ENCODE results near the gene ZMYND19.
A peak's percentile ranks its signal among the peaks of the same experiment; 100 is the strongest.

The ZMYND19 gene

GRCh38 chr9:137551264-137552021 is 38.9 kb downstream of the ZMYND19 start, which contains the start of gene MRPL41 (continued):
- TF ChIP-seq ZNF585B (tag by site-specific recombination; IDR thresholded peaks at IDR 0.05) = no peak
- TF ChIP-seq, protein P1, sequence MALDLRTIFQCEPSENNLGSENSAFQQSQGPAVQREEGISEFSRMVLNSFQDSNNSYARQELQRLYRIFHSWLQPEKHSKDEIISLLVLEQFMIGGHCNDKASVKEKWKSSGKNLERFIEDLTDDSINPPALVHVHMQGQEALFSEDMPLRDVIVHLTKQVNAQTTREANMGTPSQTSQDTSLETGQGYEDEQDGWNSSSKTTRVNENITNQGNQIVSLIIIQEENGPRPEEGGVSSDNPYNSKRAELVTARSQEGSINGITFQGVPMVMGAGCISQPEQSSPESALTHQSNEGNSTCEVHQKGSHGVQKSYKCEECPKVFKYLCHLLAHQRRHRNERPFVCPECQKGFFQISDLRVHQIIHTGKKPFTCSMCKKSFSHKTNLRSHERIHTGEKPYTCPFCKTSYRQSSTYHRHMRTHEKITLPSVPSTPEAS (tag by site-specific recombination; IDR thresholded peaks at IDR 0.05) = no peak
- no peak for TF ChIP-seq ZNF776 (tag by site-specific recombination; IDR thresholded peaks at IDR 0.05; ENCODE audit: borderline replicate concordance)
- TF ChIP-seq HOXD13 (CRISPR knock-in tag; IDR thresholded peaks at IDR 0.05; ENCODE audit: borderline replicate concordance) = no peak
- no peak for TF ChIP-seq ZNF510 (tag by site-specific recombination; IDR thresholded peaks at IDR 0.05; ENCODE audit: insufficient replicate concordance)
- no peak for TF ChIP-seq ZNF571 (tag by site-specific recombination; IDR thresholded peaks at IDR 0.05)
- TF ChIP-seq ZBTB7A (tag by site-specific recombination; IDR thresholded peaks at IDR 0.05; ENCODE audit: low read depth) = peak; percentile 97
- TF ChIP-seq ZFHX2 (tag by site-specific recombination; conservative IDR thresholded peaks at IDR 0.05) = peak; percentile 32
- peak; percentile 98 for TF ChIP-seq CTCF (tag by site-specific recombination; IDR thresholded peaks at IDR 0.05)
- TF ChIP-seq ZNF112 (tag by site-specific recombination; IDR thresholded peaks at IDR 0.05) = no peak
- TF ChIP-seq, protein P2, sequence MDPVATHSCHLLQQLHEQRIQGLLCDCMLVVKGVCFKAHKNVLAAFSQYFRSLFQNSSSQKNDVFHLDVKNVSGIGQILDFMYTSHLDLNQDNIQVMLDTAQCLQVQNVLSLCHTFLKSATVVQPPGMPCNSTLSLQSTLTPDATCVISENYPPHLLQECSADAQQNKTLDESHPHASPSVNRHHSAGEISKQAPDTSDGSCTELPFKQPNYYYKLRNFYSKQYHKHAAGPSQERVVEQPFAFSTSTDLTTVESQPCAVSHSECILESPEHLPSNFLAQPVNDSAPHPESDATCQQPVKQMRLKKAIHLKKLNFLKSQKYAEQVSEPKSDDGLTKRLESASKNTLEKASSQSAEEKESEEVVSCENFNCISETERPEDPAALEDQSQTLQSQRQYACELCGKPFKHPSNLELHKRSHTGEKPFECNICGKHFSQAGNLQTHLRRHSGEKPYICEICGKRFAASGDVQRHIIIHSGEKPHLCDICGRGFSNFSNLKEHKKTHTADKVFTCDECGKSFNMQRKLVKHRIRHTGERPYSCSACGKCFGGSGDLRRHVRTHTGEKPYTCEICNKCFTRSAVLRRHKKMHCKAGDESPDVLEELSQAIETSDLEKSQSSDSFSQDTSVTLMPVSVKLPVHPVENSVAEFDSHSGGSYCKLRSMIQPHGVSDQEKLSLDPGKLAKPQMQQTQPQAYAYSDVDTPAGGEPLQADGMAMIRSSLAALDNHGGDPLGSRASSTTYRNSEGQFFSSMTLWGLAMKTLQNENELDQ (tag by site-specific recombination; IDR thresholded peaks at IDR 0.05; ENCODE audit: low read depth) = no peak
- TF ChIP-seq ZNF311 (tag by site-specific recombination; IDR thresholded peaks at IDR 0.05; ENCODE audit: borderline replicate concordance) = no peak
- no peak for TF ChIP-seq TSHZ1 (tag by site-specific recombination; IDR thresholded peaks at IDR 0.05; ENCODE audit: borderline replicate concordance)
- TF ChIP-seq, protein P3, sequence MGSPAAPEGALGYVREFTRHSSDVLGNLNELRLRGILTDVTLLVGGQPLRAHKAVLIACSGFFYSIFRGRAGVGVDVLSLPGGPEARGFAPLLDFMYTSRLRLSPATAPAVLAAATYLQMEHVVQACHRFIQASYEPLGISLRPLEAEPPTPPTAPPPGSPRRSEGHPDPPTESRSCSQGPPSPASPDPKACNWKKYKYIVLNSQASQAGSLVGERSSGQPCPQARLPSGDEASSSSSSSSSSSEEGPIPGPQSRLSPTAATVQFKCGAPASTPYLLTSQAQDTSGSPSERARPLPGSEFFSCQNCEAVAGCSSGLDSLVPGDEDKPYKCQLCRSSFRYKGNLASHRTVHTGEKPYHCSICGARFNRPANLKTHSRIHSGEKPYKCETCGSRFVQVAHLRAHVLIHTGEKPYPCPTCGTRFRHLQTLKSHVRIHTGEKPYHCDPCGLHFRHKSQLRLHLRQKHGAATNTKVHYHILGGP (tag by site-specific recombination; IDR thresholded peaks at IDR 0.05) = no peak
- TF ChIP-seq ZNF514 (tag by site-specific recombination; IDR thresholded peaks at IDR 0.05) = no peak
- TF ChIP-seq ZNF366 (tag by site-specific recombination; conservative IDR thresholded peaks at IDR 0.05) = no peak
- TF ChIP-seq EGR2 (tag by site-specific recombination; IDR thresholded peaks at IDR 0.05; ENCODE audit: low read depth) = no peak
- TF ChIP-seq KLF1 (tag by site-specific recombination; IDR thresholded peaks at IDR 0.05) = peak; percentile 81
- TF ChIP-seq TCF7L2 (IDR thresholded peaks at IDR 0.05; ENCODE audit: borderline replicate concordance, low read depth, low read length) = no peak
- TF ChIP-seq SCRT2 (tag by site-specific recombination; IDR thresholded peaks at IDR 0.05) = no peak
- TF ChIP-seq ZNF660 (tag by site-specific recombination; IDR thresholded peaks at IDR 0.05) = no peak
- TF ChIP-seq ZBTB6 (tag by site-specific recombination; IDR thresholded peaks at IDR 0.05) = peak; percentile 58; the same call in 1 of the 2 replicates
- no peak for TF ChIP-seq ZNF624 (tag by site-specific recombination; IDR thresholded peaks at IDR 0.05)
- no peak for TF ChIP-seq ZNF707 (tag by site-specific recombination; IDR thresholded peaks at IDR 0.05)
- no peak for TF ChIP-seq ZNF677 (tag by site-specific recombination; IDR thresholded peaks at IDR 0.05)
- TF ChIP-seq, protein P4, sequence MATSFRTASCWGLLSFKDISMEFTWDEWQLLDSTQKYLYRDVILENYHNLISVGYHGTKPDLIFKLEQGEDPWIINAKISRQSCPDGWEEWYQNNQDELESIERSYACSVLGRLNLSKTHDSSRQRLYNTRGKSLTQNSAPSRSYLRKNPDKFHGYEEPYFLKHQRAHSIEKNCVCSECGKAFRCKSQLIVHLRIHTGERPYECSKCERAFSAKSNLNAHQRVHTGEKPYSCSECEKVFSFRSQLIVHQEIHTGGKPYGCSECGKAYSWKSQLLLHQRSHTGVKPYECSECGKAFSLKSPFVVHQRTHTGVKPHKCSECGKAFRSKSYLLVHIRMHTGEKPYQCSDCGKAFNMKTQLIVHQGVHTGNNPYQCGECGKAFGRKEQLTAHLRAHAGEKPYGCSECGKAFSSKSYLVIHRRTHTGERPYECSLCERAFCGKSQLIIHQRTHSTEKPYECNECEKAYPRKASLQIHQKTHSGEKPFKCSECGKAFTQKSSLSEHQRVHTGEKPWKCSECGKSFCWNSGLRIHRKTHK (tag by site-specific recombination; IDR thresholded peaks at IDR 0.05) = no peak
- TF ChIP-seq ZNF560 (tag by site-specific recombination; IDR thresholded peaks at IDR 0.05; ENCODE audit: borderline replicate concordance) = 0 out of 2 replicates have a peak, but pooled peaks have one; percentile 14

Data from HEK293 (cell line).